Gastrocnemius medialis (tissue), 4 donors: ENCODE results near the gene RFC3.

ENCODE experiments used
- CTCF ChIP-seq, 5 experiments: fragments of 450-650 bp in 3 of 5; fragments of 200-600 bp in 2 of 5; sonication (generic) in 2 of 5; IDR thresholded peaks in 4 of 5; conservative IDR thresholded peaks in 1 of 5; 1 replicate in 4 of 5; 2 replicates in 1 of 5; pipeline ENCODE4 v1.5.1; 2016 to 2019; ENCODE audit warnings: antibody characterized with exemption in 5 of 5, mild to moderate bottlenecking in 3 of 5, moderate library complexity in 3 of 5
- POLR2A ChIP-seq, 2 donors: fragments of 450-650 bp; IDR thresholded peaks; one replicate each; pipeline ENCODE4 v1.6.1; 2017; ENCODE audit warnings: antibody characterized with exemption in 2 of 2, mild to moderate bottlenecking in 2 of 2, moderate library complexity in 2 of 2

GRCh38 chr13:33787051-33787591, 30.8 kb upstream of the RFC3 start:
- TF ChIP-seq POLR2A (IDR thresholded peaks at IDR 0.05) (no peak), CTCF (IDR thresholded peaks at IDR 0.05 in 4 of 5, conservative IDR thresholded peaks at IDR 0.05 in 1 of 5) (no peak)
